Fibroblast of the aortic adventitia (primary cell): ENCODE data around the gene TNKS1BP1. TPM values are rescaled to one million over a fixed set of nuclear protein-coding genes. Genes with fewer than 3 reads are reported as not detected.
A peak's percentile ranks its signal among the peaks of the same experiment; 100 is the strongest.

ENCODE experiments used
- DNase-seq: peaks from one replicate; pipeline ENCODE4 v3.0.0-alpha.2; 2010; ENCODE audit warnings: low read depth
- H3K4me3 ChIP-seq: 2 replicates; pipeline ENCODE4 v1.5.1; 2011; ENCODE audit warnings: low read depth, mild to moderate bottlenecking, control low read depth, low read length, moderate library complexity
- CTCF ChIP-seq: IDR thresholded peaks from 2 replicates; pipeline ENCODE4 v1.5.1; 2011; ENCODE audit warnings: mild to moderate bottlenecking, low read length, control low read depth, inconsistent platforms; ENCODE audit not compliant: insufficient read depth
- total RNA-seq: library from RNA; depleted of rRNA; stranded (reverse); fragments of >200 nt; gene quantifications from 2 replicates; pipeline ENCODE4 v1.2.3, GENCODE V29; 2012; ENCODE audit warnings: low replicate concordance

TNKS1BP1 gene
- total RNA-seq, 1 donor = 70.0 TPM

DNA sequence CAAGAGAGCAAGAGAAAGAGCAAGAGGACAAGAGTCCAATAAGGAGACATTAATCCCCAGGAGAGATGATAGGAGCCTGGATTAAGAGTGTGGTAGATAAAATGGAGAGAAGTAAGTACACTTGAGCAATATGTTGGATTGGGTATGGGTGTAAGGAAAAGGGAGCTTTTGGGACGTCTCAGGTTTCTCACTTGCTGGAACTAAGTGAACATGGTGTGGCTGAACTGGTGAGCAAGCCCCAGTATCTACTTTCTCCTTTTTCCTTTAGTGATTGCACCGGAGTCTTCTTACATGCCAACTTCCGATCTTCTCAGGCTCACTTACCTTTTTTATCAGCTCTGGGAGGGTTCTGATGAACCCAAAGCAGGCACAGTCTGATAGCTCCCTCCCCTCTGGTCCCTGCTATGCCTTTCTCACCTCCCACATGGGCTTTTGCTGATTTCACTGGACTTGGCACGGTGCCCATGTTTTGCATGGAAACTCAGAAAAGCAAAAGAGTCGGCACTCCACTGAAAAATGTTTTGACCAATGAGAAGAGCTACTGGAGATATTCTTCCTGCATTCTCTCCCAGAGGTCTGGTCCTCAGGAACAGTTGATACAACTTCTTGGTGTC is 73.2 kb downstream of the TNKS1BP1 start:
- DNase-seq = peak; percentile 62
- no peak for TF ChIP-seq CTCF
- H3K4me3 ChIP-seq = no peak overlapping the region

DNA sequence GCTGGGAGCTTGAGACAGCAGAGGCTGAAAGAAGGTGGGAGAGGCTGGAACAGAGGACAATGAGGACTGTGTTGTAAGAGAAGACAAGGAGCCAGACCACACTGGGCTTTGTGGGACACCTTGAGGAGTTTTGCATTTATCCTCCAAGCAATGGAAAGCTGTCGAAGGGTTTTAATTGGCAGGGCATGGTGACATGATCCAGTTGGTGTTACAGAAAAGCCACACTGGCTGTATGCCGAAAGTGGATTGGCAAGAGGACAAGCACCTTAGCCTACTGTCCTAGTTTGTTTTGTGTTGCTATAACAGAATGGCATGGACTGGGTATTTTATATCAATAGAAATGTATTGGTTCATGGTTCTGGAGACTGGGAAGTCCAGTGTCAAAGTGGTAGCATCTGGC is 73.7 kb downstream of the TNKS1BP1 start:
- no peak for TF ChIP-seq CTCF
- no peak for DNase-seq
- no peak overlapping the region for H3K4me3 ChIP-seq

Other genes with a start within 250 kb of the TNKS1BP1 start
- not detected in 2 replicates for gene LRRC55, start 143.0 kb downstream of the TNKS1BP1 start, total RNA-seq
- gene APLNR, start 87.7 kb downstream of the TNKS1BP1 start, total RNA-seq = not detected in 2 replicates
- 60.7 and 83.2 TPM in 2 replicates for gene SSRP1, start 10.9 kb upstream of the TNKS1BP1 start, total RNA-seq
- gene P2RX3, start 13.4 kb upstream of the TNKS1BP1 start, total RNA-seq = not detected in 2 replicates
- gene PRG3, start 56.2 kb upstream of the TNKS1BP1 start, total RNA-seq = not detected in 2 replicates
- gene PRG2, start 65.7 kb upstream of the TNKS1BP1 start, total RNA-seq = not detected in 2 replicates
- gene SLC43A3, start 102.2 kb upstream of the TNKS1BP1 start, total RNA-seq = 44.3 and 74.3 TPM in 2 replicates
- gene RTN4RL2, start 135.6 kb upstream of the TNKS1BP1 start, total RNA-seq = 0.09 and 0.90 TPM in 2 replicates
- 11.4 and 15.3 TPM in 2 replicates for gene SLC43A1, start 190.8 kb upstream of the TNKS1BP1 start, total RNA-seq
- gene TIMM10, start 205.8 kb upstream of the TNKS1BP1 start, total RNA-seq = 32.1 and 77.5 TPM in 2 replicates
- gene SMTNL1, start 212.6 kb upstream of the TNKS1BP1 start, total RNA-seq = not detected in 2 replicates
- gene UBE2L6, start 242.7 kb upstream of the TNKS1BP1 start, total RNA-seq = 30.6 and 41.1 TPM in 2 replicates